OCI-M1 (cell line): ENCODE measurements around the gene E2F8.

Experiments used
- DNase-seq: peaks from one replicate; lab custom pipeline; 2025; lab: John Stamatoyannopoulos, UW

Gene E2F8

GRCh38 chr11:19220903-19221724 is 19.6 kb downstream of the E2F8 start:
- DNase-seq, result peak; percentile 17

GRCh38 chr11:19218786-19219460 is 21.8 kb downstream of the E2F8 start:
- no peak for DNase-seq

GRCh38 chr11:19218216-19218615 is 22.5 kb downstream of the E2F8 start:
- DNase-seq, result no peak

- DNase-seq, result no peak
Observed at GRCh38 chr11:19216709-19217374, 23.9 kb downstream of the E2F8 start.

- DNase-seq, result peak; percentile 10
Observed at GRCh38 chr11:19216021-19216420, 24.7 kb downstream of the E2F8 start.

GRCh38 chr11:19209617-19210370 is 31.0 kb downstream of the E2F8 start:
- no peak for DNase-seq

GRCh38 chr11:19208959-19209546 is 31.7 kb downstream of the E2F8 start:
- no peak for DNase-seq

- no peak for DNase-seq
Observed at GRCh38 chr11:19208181-19208580, 32.6 kb downstream of the E2F8 start.

GRCh38 chr11:19204836-19205235 is 35.9 kb downstream of the E2F8 start:
- DNase-seq, result no peak

GRCh38 chr11:19201737-19202605 is 38.8 kb downstream of the E2F8 start, which contains the start of gene CSRP3:
CSRP3 (minus strand) TSS chr11:19201983; CDS start chr11:19192448, 9,535 bp downstream.
- no peak for DNase-seq

GRCh38 chr11:19200410-19201201 is 40.1 kb downstream of the E2F8 start:
- peak; percentile 81 for DNase-seq

- DNase-seq, result peak; percentile 44
Observed at GRCh38 chr11:19199771-19200170, 41.0 kb downstream of the E2F8 start.

- DNase-seq, result no peak
Observed at GRCh38 chr11:19199048-19199447, 41.7 kb downstream of the E2F8 start.

- no peak for DNase-seq
Observed at GRCh38 chr11:19196432-19196831, 44.3 kb downstream of the E2F8 start.

GRCh38 chr11:19194620-19195308 is 46.0 kb downstream of the E2F8 start:
- no peak for DNase-seq

GRCh38 chr11:19193916-19194315 is 46.8 kb downstream of the E2F8 start:
- peak; percentile 68 for DNase-seq

GRCh38 chr11:19191530-19192169 is 49.1 kb downstream of the E2F8 start:
- no peak for DNase-seq

GRCh38 chr11:19187833-19188258 is 52.9 kb downstream of the E2F8 start:
- DNase-seq, result no peak
